Renal cortex interstitium (tissue), 11 donors: ENCODE data around the gene SLC22A4. TPM values are rescaled to one million over a fixed set of nuclear protein-coding genes. Genes with fewer than 3 reads are reported as not detected.

Source experiments
- DNase-seq, 11 donors: peaks; one replicate each; pipeline ENCODE4 v3.0.0-alpha.2; 2013; ENCODE audit warnings: low read depth in 9 of 11, low spot score in 4 of 11; ENCODE audit errors: extremely low read depth in 1 of 11
- polyA plus RNA-seq, 3 donors: library from polyadenylated mRNA; unstranded; fragments of 120-200 nt; gene quantifications; one replicate each; pipeline ENCODE4 v1.2.1, GENCODE V29; 2013; ENCODE audit not compliant: insufficient read length in 3 of 3

SLC22A4 gene
- polyA plus RNA-seq, 3 donors = 5.6 to 7.4 (median 6.2) TPM

DNA sequence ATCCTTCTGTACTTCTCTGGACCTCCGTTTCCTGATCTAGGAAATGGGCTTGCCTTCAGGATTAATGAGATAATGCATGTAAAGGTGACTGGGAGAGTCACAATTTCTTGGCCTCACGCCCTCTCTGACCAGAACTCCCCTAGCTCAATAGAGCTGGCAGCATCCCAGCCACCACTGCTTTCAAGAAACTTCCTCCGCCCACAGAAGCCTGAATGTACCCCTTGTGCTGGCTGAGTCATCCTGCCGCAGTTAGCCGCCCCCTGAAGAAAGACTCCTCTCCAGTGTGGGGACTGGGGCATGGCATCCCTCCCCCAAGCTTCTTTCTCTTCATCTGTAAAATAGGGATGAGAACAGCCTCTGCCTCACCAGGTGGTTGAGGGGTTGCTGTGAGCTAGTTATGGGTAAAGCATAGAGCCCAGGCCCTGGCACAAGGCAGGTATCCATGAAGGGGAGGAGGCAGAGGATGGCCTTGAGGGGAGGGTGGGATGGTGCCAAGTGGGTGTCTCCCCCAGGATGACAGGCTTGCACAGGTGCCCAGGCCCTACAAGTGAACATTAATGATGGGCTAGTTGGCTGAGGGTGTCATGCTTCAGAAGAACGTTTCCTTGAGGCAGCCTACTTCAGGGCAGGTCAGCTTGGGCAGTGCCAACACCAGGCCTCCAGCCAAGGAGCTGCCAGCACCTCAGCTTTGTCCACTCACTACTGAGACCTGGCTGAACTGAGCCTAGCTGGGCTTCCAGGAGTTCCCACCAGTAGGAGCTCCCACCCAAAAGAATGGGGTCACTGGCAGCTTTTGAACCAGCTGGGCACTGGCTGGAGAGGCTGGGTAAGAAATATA lies 33.3 kb upstream of the SLC22A4 start:
- no peak for DNase-seq

DNA sequence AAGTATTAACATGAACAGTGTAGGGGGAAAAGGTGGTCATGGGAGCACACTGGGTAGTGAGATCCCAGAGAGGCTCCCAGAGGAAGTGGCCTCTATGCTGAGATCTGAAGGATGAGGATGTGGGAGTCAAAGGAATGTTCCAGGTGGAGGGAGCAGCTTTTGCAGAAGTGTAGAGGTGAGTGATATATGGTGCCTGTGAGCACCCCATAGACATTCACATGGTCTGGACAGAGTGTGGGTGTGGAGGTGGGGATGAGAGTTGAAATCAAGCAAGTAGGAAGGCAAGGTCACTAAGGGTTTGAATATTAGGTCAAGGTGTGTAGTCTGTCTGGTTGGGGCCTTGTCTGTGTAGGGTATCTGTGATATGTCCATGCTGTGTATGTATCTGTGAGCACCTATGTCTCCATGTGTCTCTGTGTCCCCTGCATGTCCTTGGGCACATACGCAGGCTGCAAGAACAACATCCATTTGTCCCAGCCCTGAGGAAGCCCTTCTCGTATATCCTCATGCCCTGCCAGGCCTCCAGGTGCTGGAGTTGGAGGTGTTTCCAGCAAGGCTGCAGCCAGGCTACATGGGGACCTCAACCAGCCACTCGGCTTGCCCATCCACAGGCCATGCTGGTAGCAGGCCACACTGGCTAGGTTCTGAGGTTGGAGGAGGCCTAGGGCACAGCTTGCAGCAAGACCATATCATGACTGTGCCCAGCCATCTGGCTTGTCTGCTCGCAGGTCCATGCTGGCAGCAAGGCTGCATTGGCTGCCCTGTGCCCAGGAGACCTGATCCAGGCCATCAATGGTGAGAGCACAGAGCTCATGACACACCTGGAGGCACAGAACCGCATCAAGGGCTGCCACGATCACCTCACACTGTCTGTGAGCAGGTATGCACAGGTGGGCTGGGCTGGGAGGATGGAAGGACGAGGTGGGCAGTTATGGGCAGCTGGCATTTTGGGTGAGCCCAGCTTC lies 32.0 kb upstream of the SLC22A4 start:
- DNase-seq = no peak

DNA sequence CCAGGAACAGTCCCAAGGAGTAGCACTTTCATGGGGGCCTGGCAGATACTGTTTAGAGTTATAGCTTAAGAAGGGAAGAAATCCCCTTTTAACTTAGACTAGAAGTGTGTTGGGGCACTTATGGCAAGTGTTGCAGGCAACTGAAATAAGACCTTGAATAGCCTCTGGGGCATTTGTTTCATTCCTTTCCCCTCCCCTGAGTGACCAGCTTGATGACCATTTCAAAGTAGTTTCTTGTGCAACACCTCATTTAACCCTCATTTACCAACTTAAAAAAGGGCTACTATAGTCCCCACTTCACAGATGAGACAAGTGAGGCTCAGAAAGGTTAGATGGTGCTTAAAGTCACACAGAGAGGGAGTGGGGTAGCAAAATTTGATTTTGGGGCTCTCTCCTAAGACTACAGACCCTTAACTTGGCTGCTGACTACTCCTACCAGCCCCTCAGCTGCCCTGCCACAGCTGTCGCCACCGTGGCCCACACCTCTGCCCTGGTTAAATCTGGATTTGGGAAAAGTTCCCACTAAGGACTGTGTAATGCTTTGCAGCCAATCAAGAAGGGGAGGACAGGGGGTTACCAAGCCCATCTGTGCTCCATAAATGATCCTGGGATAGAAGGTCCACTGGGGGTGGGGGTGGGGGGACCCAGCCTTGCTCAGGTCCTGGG lies 31.2 kb upstream of the SLC22A4 start:
- no peak for DNase-seq

DNA sequence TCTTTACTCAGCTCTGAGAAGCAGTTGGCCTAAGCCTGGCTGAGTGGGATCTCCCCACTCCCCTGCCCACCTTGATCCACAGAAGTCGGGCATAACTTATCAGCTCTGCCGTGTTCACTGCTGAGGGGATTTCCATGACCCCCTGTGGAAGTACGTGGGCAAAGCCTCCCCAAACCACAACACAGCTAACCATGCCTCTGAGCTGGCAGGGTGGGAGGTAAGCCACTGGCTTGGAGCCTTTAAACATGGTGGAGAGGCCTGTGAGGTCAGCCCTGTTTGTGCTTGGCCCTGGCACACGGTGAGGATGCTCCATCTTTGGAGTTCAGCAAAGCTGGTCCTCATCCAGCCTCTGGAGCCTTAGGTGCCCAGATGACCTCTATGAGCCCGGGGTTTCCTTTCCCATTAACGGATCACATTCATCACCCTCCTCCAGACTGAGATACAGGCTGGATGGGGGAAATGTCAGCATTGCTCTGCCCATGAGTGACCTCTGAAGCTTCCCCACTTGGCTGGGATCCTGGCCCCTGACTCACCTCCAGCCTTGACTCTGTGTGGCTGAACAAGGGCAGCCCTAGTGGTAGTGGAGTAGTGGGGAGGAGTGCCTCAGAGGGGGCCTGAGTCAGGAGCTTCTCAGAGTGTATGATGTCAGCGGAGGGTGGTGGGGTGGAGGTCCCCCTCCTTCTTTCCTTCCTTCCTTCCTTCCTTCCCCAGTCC lies 30.5 kb upstream of the SLC22A4 start:
- no peak for DNase-seq

DNA sequence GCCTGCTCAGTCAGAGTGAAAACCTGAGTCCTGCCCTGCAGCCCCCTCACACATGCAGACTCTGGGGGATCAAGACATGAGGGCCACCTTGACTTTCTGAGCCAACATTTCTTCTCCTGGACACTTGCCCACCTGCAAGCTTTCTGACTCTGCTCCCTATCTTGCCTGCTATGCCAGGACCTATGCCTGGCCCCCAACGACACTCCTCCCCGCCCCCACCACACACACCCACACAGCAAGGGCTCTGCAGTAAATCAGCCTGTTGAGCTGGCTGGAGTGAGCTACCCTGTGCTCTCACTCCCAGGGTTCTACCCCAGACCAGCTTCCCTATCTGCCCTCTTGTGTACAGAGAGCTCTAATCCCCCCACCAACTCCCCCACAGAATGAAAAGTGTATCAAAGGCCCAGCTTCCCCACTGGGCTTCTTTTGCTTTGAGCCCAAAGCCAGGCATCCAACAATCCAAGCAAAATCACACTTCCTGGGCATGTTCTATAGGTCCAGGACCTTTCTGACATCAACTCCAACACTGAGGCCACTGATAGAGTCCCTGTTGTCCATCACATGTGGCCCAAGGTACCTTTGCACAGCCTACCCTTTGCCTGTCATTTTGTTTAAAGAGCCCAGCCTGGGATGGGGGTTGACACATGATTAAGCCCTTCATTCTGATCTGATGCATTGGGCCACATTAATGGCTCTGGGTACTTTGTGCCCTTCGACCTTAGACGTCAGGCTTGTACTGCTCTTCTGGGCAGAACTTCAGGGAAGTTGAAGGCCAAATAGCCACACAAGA lies 29.5 kb upstream of the SLC22A4 start:
- no peak for DNase-seq

DNA sequence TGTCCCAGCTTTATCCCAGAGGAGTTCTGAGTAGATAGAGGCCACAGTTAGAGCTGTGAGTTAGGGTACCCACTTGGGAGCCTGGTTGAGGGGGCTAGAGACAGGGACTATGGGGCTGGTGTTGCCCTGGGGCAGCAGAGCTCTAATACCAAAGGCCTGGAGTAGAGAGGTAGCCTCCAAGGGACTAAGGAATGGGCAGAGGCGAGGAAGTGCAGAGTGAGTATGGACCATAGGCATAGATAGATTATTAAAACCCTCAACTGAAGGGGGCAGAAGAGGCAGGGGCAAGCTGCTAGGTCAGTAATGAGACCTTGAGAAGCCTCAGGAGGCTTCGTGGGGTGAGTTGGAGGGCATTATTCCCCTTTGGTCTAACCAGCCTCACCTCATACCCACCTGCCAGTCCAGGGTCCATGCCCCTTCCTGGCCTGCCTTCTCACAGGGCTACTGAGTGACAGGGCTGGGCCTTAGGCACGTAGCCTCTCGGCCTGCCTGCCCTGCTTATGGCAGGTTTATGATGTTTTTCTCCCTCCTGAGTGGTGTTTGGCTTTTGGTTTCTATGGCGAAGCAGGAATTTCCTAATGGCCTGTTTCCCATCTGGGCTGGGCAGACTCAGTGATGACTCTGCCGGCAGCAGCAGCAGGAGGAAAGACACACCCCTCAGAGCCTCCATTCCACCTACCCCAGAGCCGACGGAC lies 28.7 kb upstream of the SLC22A4 start:
- DNase-seq = peak in 7 of 11 donors; percentile 57 to 84 (median 78)

DNA sequence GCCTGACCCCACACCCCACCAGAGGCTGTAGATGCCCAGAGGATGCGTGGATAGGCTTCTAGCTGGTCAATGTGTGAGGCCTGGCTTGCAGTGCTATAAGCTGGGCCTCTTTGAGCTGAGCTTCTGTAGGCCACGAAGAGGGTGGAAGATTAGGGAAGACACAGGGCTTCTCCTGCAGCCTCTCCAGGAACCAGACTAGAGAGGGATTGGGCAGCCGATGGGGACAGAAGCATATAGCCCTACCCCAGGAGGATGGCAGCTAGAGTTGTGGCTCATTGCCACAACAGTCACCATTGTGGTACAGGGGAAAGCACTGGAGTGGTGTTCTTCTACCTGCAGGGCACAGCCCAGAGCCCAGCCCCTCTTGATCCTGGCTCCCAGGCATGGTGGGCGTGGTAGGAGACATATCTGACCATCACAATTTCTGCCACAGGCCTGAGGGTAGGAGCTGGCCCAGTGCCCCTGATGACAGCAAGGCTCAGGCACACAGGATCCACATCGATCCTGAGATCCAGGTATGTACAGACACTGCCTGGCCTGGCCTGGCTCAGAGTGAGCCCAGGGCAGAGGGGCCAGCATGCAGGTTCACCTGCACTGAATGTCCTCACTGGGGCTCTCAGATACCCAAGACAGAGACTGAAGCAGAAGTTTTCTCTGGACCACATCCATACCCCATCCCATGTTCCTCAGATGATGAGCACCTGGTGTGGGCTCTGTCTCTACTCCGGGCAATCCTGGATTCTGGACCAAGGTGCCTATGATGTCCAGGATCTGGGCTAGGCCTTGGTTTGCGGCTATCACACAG lies 28.0 kb upstream of the SLC22A4 start:
- no peak for DNase-seq

DNA sequence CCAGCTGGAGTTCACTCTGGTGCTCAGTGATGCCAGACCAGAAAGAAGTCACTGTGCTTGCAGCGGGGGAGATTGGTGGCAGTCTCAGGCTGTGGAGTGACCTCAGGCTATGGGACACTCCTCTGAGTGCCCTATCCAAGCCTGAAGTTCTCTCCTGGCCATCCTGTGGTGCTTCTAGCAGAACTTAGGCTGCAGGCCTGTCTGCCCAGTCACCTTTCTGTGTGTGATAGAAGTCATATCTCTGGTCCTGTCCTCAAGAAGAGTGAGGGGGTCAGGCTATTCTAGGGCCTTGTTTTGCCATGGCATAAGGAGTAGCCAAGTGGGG lies 27.4 kb upstream of the SLC22A4 start:
- no peak for DNase-seq

DNA sequence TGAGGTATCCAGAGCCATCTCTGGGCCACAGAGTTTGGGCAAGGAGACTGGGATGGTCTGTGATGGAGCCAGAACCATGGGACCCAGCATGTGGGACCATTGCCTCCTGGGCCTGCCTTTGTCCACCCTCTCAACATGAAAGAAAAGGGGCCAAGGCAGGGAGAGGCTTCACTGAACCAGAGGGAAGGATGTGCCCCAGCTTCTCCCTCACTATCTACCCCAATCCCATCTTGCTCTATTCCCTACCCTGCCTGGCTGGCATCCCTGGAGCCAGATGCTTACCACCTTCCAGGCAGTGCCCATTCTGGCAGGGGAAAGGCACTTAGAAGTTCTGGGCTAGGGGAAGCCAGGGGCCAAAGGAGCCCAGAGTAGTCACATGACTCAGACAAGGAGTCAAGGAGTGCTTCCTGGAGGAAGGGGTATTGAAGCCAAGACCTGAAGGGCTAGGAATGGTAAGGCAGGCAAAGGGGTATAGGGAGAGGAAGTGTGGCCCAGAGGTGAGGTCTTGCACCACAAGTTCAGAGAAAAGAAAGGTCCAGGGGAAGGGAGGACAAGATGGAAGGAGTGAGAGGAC lies 26.9 kb upstream of the SLC22A4 start:
- no peak for DNase-seq

DNA sequence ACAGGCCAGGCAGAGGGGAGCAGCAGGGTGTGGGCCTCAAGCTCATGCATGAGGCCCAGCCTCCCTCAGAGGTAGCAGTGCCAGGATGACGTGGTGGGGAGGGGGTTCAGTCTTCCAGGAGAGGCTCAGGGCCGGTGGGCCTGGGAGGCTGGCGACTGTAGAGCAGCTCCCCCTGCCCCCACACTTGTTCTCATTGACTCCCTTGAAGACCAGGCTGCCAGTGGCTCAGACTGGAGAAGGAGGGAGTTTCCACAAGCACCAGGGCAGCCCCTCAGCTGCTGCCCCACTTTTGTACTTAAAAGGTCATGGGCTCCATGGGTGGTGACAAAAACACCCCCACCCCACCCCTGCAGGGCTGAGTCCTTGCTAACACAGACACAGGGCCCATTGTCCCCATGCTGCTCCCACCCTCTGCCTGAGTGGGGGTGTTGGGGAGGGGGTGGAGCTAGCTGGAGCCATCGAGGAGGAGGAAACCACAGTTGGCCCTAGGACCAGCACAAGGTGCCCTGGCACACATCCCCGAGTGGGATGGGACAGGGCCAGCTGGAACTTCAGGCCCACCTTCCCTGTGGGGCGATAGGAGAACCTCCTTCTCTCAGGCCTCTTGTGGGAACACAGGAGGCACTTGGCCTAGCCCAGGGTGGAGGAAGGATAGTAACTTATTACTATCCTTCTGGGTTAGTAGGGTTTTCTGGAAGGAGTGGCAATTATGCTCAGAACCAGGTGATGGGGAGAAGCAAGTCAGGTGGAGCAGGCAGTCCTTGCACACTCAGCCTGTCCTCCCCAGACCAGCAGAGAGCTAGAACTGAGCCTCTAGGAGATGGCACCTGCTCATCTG lies 26.0 kb upstream of the SLC22A4 start:
- DNase-seq = no peak

DNA sequence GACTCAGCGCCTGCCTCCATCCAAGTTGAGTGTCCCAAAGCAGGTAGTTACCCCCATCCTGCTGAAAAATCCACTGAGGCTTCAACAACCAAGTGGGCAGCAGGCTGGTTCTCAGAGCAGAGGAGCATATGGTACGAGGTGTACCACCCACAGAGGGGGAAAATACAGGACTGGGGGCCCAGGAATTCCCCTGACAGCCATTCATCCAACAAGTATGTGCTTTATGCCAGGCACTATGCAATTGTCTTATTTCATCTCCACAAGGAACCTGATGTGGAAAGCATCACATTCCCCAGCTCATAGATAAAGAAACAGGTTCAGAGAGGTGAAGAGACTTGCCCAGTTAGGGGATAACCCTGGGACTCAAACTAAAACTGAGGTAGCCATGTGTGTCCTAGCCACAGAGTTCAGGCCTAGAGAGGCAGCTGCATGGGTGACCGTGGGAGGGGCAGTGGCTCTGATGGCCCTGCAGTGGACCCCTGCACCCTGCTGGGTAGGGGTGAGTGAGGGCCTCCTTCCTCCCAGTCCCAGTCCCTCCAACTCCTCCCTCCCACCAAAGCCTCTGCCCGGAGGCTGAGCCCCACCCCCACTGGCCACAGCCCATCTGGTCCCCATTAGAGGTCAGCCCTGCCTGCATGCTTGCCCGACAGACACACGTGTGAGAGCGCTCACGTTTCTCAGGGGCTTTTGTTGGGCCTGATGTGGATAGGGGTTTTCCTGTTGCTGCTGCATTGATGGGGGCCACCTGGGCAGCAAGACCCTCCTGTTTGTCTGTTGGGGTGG lies 25.2 kb upstream of the SLC22A4 start:
- DNase-seq = no peak

DNA sequence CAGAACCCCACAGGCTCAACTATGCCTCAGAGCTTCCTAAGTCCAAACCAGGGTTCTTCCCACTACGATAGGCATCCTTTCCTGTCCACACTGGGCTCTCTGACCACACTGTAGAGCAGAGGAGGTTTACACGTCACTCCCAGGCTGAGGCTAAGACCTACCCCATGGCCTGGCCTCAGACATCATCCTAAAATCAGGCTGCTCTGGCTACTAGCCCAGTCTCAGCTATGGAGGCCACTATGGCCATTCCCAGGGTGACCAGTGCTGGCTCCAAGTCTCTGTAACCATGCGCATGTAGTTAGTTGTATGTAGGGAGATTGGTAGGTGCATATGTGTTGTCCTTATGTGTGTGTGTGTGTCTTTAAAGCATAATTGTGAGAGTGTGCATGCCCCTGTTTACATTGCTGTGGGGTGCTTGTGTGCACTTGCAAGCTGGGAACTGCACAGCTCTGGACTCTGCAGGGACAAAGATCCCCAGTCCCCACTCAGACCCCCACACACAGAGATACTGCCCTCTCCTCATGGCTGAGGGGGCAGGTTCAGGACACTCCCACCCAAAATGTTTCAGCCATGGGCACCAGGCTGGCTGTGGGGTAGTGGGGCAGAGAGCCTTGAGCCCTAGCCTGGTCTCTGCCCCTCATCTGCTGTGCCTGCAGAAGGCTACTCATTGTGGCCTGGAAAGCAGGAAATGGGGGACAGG lies 24.4 kb upstream of the SLC22A4 start:
- no peak for DNase-seq

DNA sequence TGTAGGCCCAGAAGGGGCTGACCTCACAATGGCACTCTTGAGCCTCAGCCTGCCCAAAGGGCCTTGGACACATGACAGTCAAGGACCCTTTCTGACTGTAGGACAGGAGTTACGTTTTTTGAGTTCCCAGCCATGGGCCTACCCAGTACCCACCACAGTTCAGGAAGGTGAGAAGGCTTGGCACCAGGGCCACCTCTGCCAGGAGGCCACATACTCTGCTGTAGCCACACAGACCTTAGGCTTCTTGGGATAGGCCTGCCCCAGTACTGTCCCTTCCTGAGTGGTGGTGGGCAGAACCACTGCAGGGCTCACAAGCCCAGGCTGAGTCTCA lies 23.9 kb upstream of the SLC22A4 start:
- DNase-seq = no peak

DNA sequence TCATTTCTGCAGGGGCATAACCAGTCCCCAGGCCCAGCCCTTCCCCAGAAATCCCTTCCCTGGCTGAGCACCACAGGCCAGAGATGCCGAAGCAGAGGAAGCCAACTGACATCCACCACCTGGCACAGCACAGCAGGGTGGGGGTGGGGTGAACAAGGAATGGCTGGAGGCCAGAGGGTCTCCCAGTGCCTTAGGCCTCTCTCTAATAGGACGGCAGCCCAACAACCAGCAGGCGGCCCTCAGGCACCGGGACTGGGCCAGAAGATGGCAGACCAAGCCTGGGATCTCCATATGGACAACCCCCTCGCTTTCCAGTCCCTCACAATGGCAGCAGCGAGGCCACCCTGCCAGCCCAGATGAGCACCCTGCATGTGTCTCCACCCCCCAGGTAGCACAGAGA lies 23.5 kb upstream of the SLC22A4 start:
- no peak for DNase-seq
